Peyer's patch (tissue), 4 donors: ENCODE measurements around the gene UAP1.

Source experiments
- POLR2A ChIP-seq, 2 donors: fragments of 450-650 bp; IDR thresholded peaks; one replicate each; pipeline ENCODE4 v1.5.1; 2017; ENCODE audit warnings: antibody characterized with exemption in 2 of 2, mild to moderate bottlenecking in 2 of 2, moderate library complexity in 2 of 2
- TF ChIP-seq, protein P1 (sequence below), 6 experiments: fragments of 450-650 bp in 4 of 6; fragments of 200-600 bp in 2 of 6; sonication (generic) in 1 of 6; IDR thresholded peaks; one replicate each; pipeline ENCODE4 v1.5.1; 2017 to 2019; ENCODE audit warnings: antibody characterized with exemption in 6 of 6, mild to moderate bottlenecking in 3 of 6, moderate library complexity in 1 of 6

- TF ChIP-seq, protein P1, sequence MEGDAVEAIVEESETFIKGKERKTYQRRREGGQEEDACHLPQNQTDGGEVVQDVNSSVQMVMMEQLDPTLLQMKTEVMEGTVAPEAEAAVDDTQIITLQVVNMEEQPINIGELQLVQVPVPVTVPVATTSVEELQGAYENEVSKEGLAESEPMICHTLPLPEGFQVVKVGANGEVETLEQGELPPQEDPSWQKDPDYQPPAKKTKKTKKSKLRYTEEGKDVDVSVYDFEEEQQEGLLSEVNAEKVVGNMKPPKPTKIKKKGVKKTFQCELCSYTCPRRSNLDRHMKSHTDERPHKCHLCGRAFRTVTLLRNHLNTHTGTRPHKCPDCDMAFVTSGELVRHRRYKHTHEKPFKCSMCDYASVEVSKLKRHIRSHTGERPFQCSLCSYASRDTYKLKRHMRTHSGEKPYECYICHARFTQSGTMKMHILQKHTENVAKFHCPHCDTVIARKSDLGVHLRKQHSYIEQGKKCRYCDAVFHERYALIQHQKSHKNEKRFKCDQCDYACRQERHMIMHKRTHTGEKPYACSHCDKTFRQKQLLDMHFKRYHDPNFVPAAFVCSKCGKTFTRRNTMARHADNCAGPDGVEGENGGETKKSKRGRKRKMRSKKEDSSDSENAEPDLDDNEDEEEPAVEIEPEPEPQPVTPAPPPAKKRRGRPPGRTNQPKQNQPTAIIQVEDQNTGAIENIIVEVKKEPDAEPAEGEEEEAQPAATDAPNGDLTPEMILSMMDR (IDR thresholded peaks at IDR 0.05): no peak
- TF ChIP-seq POLR2A (IDR thresholded peaks at IDR 0.05): no peak
Measured at GRCh38 chr1:162548170-162548569, 13.4 kb upstream of the UAP1 start.
